HG03521 (cell line): ENCODE data around the gene DOCK7.
"Not testable (repeated sequence)": the region's sequence is repeated elsewhere in the genome, so short reads cannot be mapped to it uniquely, and the experiment has no call there.

Source experiments
- ATAC-seq: cut with Tn5 transposase; IDR thresholded peaks from one replicate; pipeline ENCODE4 v1.9.1; 2021; ENCODE audit warnings: mild to moderate bottlenecking, moderate library complexity; ENCODE audit not compliant: unreplicated experiment

The DOCK7 gene

GRCh38 chr1:62687903-62688686 lies at the start of gene DOCK7:
TSS of gene DOCK7 (minus strand) at chr1:62688386. CDS start at chr1:62688264, 122 bp downstream.
- ATAC-seq: peak; percentile 64

- ATAC-seq: no peak
Measured at GRCh38 chr1:62735491-62736171, 47.4 kb upstream of the DOCK7 start.

- no peak for ATAC-seq
Measured at GRCh38 chr1:62732331-62732730, 44.1 kb upstream of the DOCK7 start.

- no peak for ATAC-seq
Measured at GRCh38 chr1:62728963-62729362, 40.8 kb upstream of the DOCK7 start.

- ATAC-seq: no peak
Measured at GRCh38 chr1:62727656-62728407, 39.6 kb upstream of the DOCK7 start.

- ATAC-seq: no peak
Measured at GRCh38 chr1:62726011-62726442, 37.8 kb upstream of the DOCK7 start.

- no peak for ATAC-seq
Measured at GRCh38 chr1:62725255-62725654, 37.1 kb upstream of the DOCK7 start.

- no peak for ATAC-seq
Measured at GRCh38 chr1:62724430-62724829, 36.2 kb upstream of the DOCK7 start.

GRCh38 chr1:62723883-62724282 lies 35.7 kb upstream of the DOCK7 start:
- no peak for ATAC-seq

GRCh38 chr1:62722796-62723195 lies 34.6 kb upstream of the DOCK7 start:
- ATAC-seq: peak; percentile 72

- no peak for ATAC-seq
Measured at GRCh38 chr1:62720946-62721554, 32.9 kb upstream of the DOCK7 start.

- not testable (repeated sequence) for ATAC-seq
Measured at GRCh38 chr1:62718400-62718799, 30.2 kb upstream of the DOCK7 start.

GRCh38 chr1:62717483-62717882 lies 29.3 kb upstream of the DOCK7 start:
- no peak for ATAC-seq

GRCh38 chr1:62716397-62716796 lies 28.2 kb upstream of the DOCK7 start:
- ATAC-seq: no peak

GRCh38 chr1:62712336-62713243 lies 24.4 kb upstream of the DOCK7 start:
- no peak for ATAC-seq

- no peak for ATAC-seq
Measured at GRCh38 chr1:62707744-62708120, 19.5 kb upstream of the DOCK7 start.

- no peak for ATAC-seq
Measured at GRCh38 chr1:62706985-62707743, 19.0 kb upstream of the DOCK7 start.

- not testable (repeated sequence) for ATAC-seq
Measured at GRCh38 chr1:62698161-62698560, 10.0 kb upstream of the DOCK7 start.

GRCh38 chr1:62694479-62694878 lies 6.3 kb upstream of the DOCK7 start:
- ATAC-seq: not testable (repeated sequence)
